Measurements from ENCODE around the gene CRB1.

CRB1 gene

DNA sequence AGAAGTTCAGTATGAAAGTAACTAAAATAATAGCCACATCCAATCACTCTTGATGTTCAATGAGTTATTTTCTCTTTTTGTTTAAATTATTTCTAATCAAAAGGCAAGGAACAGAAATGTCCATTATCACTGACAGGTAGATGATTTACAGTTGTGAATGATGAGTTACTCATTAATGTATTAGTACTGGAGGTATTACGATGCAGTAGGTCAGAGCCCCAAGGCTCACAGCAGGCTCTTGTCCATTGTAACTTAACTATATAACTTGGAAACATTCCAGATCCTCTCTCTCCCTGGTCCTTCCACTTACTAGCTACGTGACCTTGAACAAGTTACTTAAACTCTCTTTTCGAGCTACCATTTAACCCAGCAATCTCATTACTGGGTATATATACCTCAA, 39.5 kb downstream of the CRB1 start:
- H3K27ac ChIP-seq (ENCODE audit: insufficient read depth in 1 of 2, low read depth in 1 of 2, low read length in 2 of 2, poor library complexity in 1 of 2, severe bottlenecking in 2 of 2), result no peak overlapping the region
- ChIA-PET CTCF (no interaction called here), POLR2A (no interaction called here)
- DNase-seq, result no peak
- no peaks in the 10 kb centered on the region for H3K9me3 ChIP-seq (ENCODE audit: control extremely low read depth in 1 of 5, control insufficient read depth in 4 of 5, insufficient read depth in 2 of 5, low read depth in 1 of 5, low read length in 4 of 5)
- H3K27me3 ChIP-seq (replicated peaks in 2 of 5; ENCODE audit: control insufficient read depth in 4 of 5, insufficient read depth in 5 of 5, low read length in 4 of 5), result no peaks in the 10 kb centered on the region
- no peaks in the 10 kb centered on the region for H3K4me1 ChIP-seq (ENCODE audit: control extremely low read depth in 1 of 4, control insufficient read depth in 4 of 4, insufficient read depth in 4 of 4, low read length in 3 of 4)
- H3K4me3 ChIP-seq (ENCODE audit: control insufficient read depth in 1 of 7, extremely low read depth in 1 of 7, insufficient read depth in 4 of 7, low read depth in 2 of 7, low read length in 6 of 7), result no peak overlapping the region
- WGBS (ENCODE audit: insufficient coverage), result 95% methylated on average over 3 of the region's 3 CpGs
- H3K36me3 ChIP-seq (ENCODE audit: control insufficient read depth in 4 of 4, insufficient read depth in 4 of 4, low read length in 3 of 4), result no peaks in the 10 kb centered on the region

DNA sequence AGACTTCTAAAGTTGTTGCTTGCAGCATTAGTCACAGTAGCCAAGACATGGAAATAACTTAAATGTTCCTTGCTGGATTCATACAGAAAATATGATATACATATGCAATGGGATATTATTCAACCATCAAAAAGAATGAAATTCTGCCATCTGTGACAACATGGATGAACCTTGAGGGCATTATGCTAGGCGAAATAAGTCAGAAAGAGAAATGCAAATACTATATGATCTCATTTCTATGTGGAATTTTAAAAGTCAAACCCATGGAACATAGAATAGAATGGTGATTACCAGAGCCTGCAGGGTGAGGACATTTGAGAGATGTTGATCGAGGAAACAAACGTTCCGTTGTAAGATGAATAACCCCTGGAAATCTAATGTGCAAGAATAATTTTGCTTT, 43.0 kb downstream of the CRB1 start:
- no peak for DNase-seq
- no peak overlapping the region for H3K4me3 ChIP-seq (ENCODE audit: control insufficient read depth in 1 of 7, extremely low read depth in 1 of 7, insufficient read depth in 4 of 7, low read depth in 2 of 7, low read length in 6 of 7)
- H3K27me3 ChIP-seq (replicated peaks in 2 of 5; ENCODE audit: control insufficient read depth in 4 of 5, insufficient read depth in 5 of 5, low read length in 4 of 5), result no peaks in the 10 kb centered on the region
- H3K36me3 ChIP-seq (ENCODE audit: control insufficient read depth in 4 of 4, insufficient read depth in 4 of 4, low read length in 3 of 4), result no peaks in the 10 kb centered on the region
- H3K9me3 ChIP-seq (ENCODE audit: control extremely low read depth in 1 of 5, control insufficient read depth in 4 of 5, insufficient read depth in 2 of 5, low read depth in 1 of 5, low read length in 4 of 5), result no peaks in the 10 kb centered on the region
- no peak overlapping the region for H3K27ac ChIP-seq (ENCODE audit: insufficient read depth in 1 of 2, low read depth in 1 of 2, low read length in 2 of 2, poor library complexity in 1 of 2, severe bottlenecking in 2 of 2)
- ChIA-PET CTCF (no interaction called here), POLR2A (no interaction called here)
- WGBS (ENCODE audit: insufficient coverage), result no CpG with 5 or more reads among the region's 4 CpGs
- H3K4me1 ChIP-seq (ENCODE audit: control extremely low read depth in 1 of 4, control insufficient read depth in 4 of 4, insufficient read depth in 4 of 4, low read length in 3 of 4), result no peaks in the 10 kb centered on the region

DNA sequence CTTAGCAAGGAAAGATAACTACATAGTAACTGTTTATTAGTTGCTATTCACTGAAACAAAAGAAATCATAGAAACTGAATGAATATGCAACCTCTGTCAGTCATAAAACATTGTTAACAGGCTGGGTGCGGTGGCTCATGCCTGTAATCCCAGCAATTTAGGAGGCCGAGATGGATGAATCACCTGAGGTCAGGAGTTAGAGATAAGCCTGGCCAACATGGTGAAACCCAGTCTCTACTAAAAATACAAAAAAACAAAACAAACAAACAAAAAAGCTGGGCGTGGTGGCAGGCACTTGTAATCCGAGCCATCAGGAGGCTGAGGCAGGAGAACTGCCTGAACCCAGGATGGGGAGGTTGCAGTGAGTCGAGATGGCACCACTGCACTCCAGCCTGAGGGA, 44.1 kb downstream of the CRB1 start:
- DNase-seq, result no peak
- Histone ChIP-seq H3K27me3 (replicated peaks in 2 of 5; ENCODE audit: control insufficient read depth in 4 of 5, insufficient read depth in 5 of 5, low read length in 4 of 5) (no peaks in the 10 kb centered on the region), H3K4me3 (ENCODE audit: control insufficient read depth in 1 of 7, extremely low read depth in 1 of 7, insufficient read depth in 4 of 7, low read depth in 2 of 7, low read length in 6 of 7) (no peak overlapping the region), H3K9me3 (ENCODE audit: control extremely low read depth in 1 of 5, control insufficient read depth in 4 of 5, insufficient read depth in 2 of 5, low read depth in 1 of 5, low read length in 4 of 5) (no peaks in the 10 kb centered on the region), H3K36me3 (ENCODE audit: control insufficient read depth in 4 of 4, insufficient read depth in 4 of 4, low read length in 3 of 4) (no peaks in the 10 kb centered on the region), H3K27ac (ENCODE audit: insufficient read depth in 1 of 2, low read depth in 1 of 2, low read length in 2 of 2, poor library complexity in 1 of 2, severe bottlenecking in 2 of 2) (no peak overlapping the region), H3K4me1 (ENCODE audit: control extremely low read depth in 1 of 4, control insufficient read depth in 4 of 4, insufficient read depth in 4 of 4, low read length in 3 of 4) (no peaks in the 10 kb centered on the region)
- ChIA-PET CTCF (no interaction called here), POLR2A (no interaction called here)
- 100% methylated on average over 2 of the region's 5 CpGs for WGBS (ENCODE audit: insufficient coverage)

DNA sequence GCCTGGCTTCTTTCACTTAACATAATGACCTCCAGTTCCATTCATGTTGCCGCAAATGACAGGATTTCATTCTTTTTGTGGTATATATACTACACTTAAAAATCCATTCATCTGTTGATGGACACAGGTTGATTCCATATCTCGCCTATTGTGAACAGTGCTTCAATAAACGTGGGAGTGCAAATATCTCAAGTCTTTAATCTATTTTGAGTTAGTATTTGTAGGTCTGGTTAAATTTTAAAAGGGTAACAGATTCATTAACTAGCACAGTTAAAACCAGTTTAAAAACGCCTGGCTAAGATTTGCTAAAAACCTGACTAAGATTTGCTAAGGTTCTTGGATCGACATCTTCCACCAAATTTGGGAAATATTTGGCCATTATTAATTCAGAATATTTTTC, 45.7 kb downstream of the CRB1 start:
- no peak for DNase-seq
- WGBS (ENCODE audit: insufficient coverage), result 50% methylated on average over 2 of the region's 5 CpGs
- Histone ChIP-seq H3K4me1 (ENCODE audit: control extremely low read depth in 1 of 4, control insufficient read depth in 4 of 4, insufficient read depth in 4 of 4, low read length in 3 of 4) (no peaks in the 10 kb centered on the region), H3K4me3 (ENCODE audit: control insufficient read depth in 1 of 7, extremely low read depth in 1 of 7, insufficient read depth in 4 of 7, low read depth in 2 of 7, low read length in 6 of 7) (no peak overlapping the region), H3K27ac (ENCODE audit: insufficient read depth in 1 of 2, low read depth in 1 of 2, low read length in 2 of 2, poor library complexity in 1 of 2, severe bottlenecking in 2 of 2) (no peak overlapping the region), H3K36me3 (ENCODE audit: control insufficient read depth in 4 of 4, insufficient read depth in 4 of 4, low read length in 3 of 4) (no peaks in the 10 kb centered on the region), H3K27me3 (replicated peaks in 2 of 5; ENCODE audit: control insufficient read depth in 4 of 5, insufficient read depth in 5 of 5, low read length in 4 of 5) (no peaks in the 10 kb centered on the region), H3K9me3 (ENCODE audit: control extremely low read depth in 1 of 5, control insufficient read depth in 4 of 5, insufficient read depth in 2 of 5, low read depth in 1 of 5, low read length in 4 of 5) (no peaks in the 10 kb centered on the region)
- ChIA-PET POLR2A (no interaction called here), CTCF (interaction anchor here (1.0 kb wide), 1 partner anchor 164 kb away, joined by 3 read pairs; no protein-coding TSS in a partner anchor)

GRCh38 chr1:197314682-197315081, 46.6 kb downstream of the CRB1 start:
- Histone ChIP-seq H3K9me3 (ENCODE audit: control extremely low read depth in 1 of 5, control insufficient read depth in 4 of 5, insufficient read depth in 2 of 5, low read depth in 1 of 5, low read length in 4 of 5) (no peaks in the 10 kb centered on the region), H3K27ac (ENCODE audit: insufficient read depth in 1 of 2, low read depth in 1 of 2, low read length in 2 of 2, poor library complexity in 1 of 2, severe bottlenecking in 2 of 2) (no peak overlapping the region), H3K4me3 (ENCODE audit: control insufficient read depth in 1 of 7, extremely low read depth in 1 of 7, insufficient read depth in 4 of 7, low read depth in 2 of 7, low read length in 6 of 7) (no peak overlapping the region), H3K4me1 (ENCODE audit: control extremely low read depth in 1 of 4, control insufficient read depth in 4 of 4, insufficient read depth in 4 of 4, low read length in 3 of 4) (no peaks in the 10 kb centered on the region), H3K36me3 (ENCODE audit: control insufficient read depth in 4 of 4, insufficient read depth in 4 of 4, low read length in 3 of 4) (no peaks in the 10 kb centered on the region), H3K27me3 (replicated peaks in 2 of 5; ENCODE audit: control insufficient read depth in 4 of 5, insufficient read depth in 5 of 5, low read length in 4 of 5) (no peaks in the 10 kb centered on the region)
- ChIA-PET POLR2A (no interaction called here), CTCF (interaction anchor here (0.8 to 1.1 kb wide), 2 partner anchors 11 to 135 kb away, joined by 3 read pairs; no protein-coding TSS in a partner anchor)
- no peak for DNase-seq

DNA sequence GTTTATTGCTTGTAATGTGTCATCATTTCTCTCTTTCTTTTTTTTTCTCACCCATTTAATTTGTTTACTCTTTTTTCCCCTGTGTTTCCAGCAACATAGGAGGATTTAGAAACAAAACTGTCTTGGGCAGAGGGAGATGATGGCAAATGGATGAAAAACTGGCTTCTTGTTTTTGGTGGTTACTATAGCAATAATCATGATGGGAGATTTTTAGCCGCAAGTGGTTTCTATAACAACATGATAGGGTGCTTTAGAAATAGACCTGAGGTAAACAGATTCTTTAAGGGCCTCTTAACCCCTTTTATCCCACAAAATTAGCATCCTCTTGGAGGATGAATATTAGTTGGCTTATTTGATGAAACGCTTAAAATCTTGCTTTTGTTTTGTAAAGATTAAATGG, 51.6 kb downstream of the CRB1 start:
- ChIA-PET POLR2A (no interaction called here), CTCF (no interaction called here)
- Histone ChIP-seq H3K36me3 (ENCODE audit: control insufficient read depth in 4 of 4, insufficient read depth in 4 of 4, low read length in 3 of 4) (no peaks in the 10 kb centered on the region), H3K9me3 (ENCODE audit: control extremely low read depth in 1 of 5, control insufficient read depth in 4 of 5, insufficient read depth in 2 of 5, low read depth in 1 of 5, low read length in 4 of 5) (no peaks in the 10 kb centered on the region), H3K27ac (ENCODE audit: insufficient read depth in 1 of 2, low read depth in 1 of 2, low read length in 2 of 2, poor library complexity in 1 of 2, severe bottlenecking in 2 of 2) (no peak overlapping the region), H3K27me3 (replicated peaks in 2 of 5; ENCODE audit: control insufficient read depth in 4 of 5, insufficient read depth in 5 of 5, low read length in 4 of 5) (no peaks in the 10 kb centered on the region), H3K4me1 (ENCODE audit: control extremely low read depth in 1 of 4, control insufficient read depth in 4 of 4, insufficient read depth in 4 of 4, low read length in 3 of 4) (no peaks in the 10 kb centered on the region), H3K4me3 (ENCODE audit: control insufficient read depth in 1 of 7, extremely low read depth in 1 of 7, insufficient read depth in 4 of 7, low read depth in 2 of 7, low read length in 6 of 7) (no peak overlapping the region)
- WGBS (ENCODE audit: insufficient coverage), result no CpG with 5 or more reads among the region's 2 CpGs
- peak; percentile 19 to 67 (median 65) for DNase-seq

DNA sequence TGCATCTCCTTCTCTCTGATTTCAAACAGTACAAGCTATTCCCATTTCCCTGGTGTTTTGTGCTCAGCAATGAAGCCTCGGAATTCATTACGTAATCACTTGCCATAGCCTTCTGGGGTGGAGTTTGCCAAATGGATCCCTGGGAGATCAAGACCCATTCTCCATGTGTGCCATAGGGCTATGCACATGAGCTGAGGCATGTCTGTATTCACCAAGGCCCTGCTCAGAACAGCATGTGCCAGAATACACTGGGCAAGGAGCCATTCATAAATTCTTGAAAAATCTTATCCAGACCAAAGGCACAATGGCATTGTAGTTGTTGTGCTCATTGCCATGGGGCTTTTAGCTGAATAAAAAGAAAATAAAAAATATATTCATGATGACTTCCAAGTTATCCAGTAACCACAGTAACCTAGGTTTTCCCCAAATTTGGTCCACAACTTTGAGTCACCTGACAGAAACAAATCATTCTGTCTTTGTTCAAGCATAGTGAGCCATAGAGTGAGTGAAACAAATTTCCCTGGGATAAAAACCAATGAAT, 53.0 kb downstream of the CRB1 start:
- DNase-seq, result no peak
- no peaks in the 10 kb centered on the region for H3K4me1 ChIP-seq (ENCODE audit: control extremely low read depth in 1 of 4, control insufficient read depth in 4 of 4, insufficient read depth in 4 of 4, low read length in 3 of 4)
- no peaks in the 10 kb centered on the region for H3K9me3 ChIP-seq (ENCODE audit: control extremely low read depth in 1 of 5, control insufficient read depth in 4 of 5, insufficient read depth in 2 of 5, low read depth in 1 of 5, low read length in 4 of 5)
- H3K27me3 ChIP-seq (replicated peaks in 2 of 5; ENCODE audit: control insufficient read depth in 4 of 5, insufficient read depth in 5 of 5, low read length in 4 of 5), result no peaks in the 10 kb centered on the region
- CTCF ChIA-PET, result no interaction called here
- no peak overlapping the region for H3K27ac ChIP-seq (ENCODE audit: insufficient read depth in 1 of 2, low read depth in 1 of 2, low read length in 2 of 2, poor library complexity in 1 of 2, severe bottlenecking in 2 of 2)
- H3K36me3 ChIP-seq (ENCODE audit: control insufficient read depth in 4 of 4, insufficient read depth in 4 of 4, low read length in 3 of 4), result no peaks in the 10 kb centered on the region
- POLR2A ChIA-PET, result no interaction called here
- no peak overlapping the region for H3K4me3 ChIP-seq (ENCODE audit: control insufficient read depth in 1 of 7, extremely low read depth in 1 of 7, insufficient read depth in 4 of 7, low read depth in 2 of 7, low read length in 6 of 7)
- WGBS (ENCODE audit: insufficient coverage), result 100% methylated on average over 2 of the region's 2 CpGs
